Astrocyte of the cerebellum (primary cell): ENCODE data around the gene PCED1A.
"Not testable (repeated sequence)": the region's sequence is repeated elsewhere in the genome, so short reads cannot be mapped to it uniquely, and the experiment has no call there.

Experiments
- DNase-seq: peaks from one replicate; pipeline ENCODE4 v3.0.0-alpha.2; 2011; ENCODE audit warnings: low read depth
- H3K4me3 ChIP-seq: 2 replicates; pipeline ENCODE4 v1.5.1; 2011; ENCODE audit warnings: mild to moderate bottlenecking, low read depth, low read length, moderate library complexity
- CTCF ChIP-seq: IDR thresholded peaks from 2 replicates; pipeline ENCODE4 v1.5.1; 2012; ENCODE audit warnings: low read length, low read depth, moderate library complexity, mild to moderate bottlenecking; ENCODE audit errors: missing control alignments
- in situ Hi-C: cut with HindIII; loops from 2 replicates; pipeline ENCODE4 v1.10.0; 2017; ENCODE audit warnings: low sequenced_read_pairs

Gene PCED1A

GRCh38 chr20:2834401-2835110 lies 5.9 kb downstream of the PCED1A start:
- H3K4me3 ChIP-seq, result no peak overlapping the region
- TF ChIP-seq CTCF, result no peak
- DNase-seq, result no peak
- in situ Hi-C loops, result no loop called here

- no peak for TF ChIP-seq CTCF
- H3K4me3 ChIP-seq, result no peak overlapping the region
- in situ Hi-C loops, result no loop called here
- DNase-seq, result no peak
Observed at GRCh38 chr20:2833761-2834160, 6.7 kb downstream of the PCED1A start.

- H3K4me3 ChIP-seq, DNase-seq, in situ Hi-C loops: not testable (repeated sequence)
Observed at GRCh38 chr20:2831206-2831605, 9.2 kb downstream of the PCED1A start.

- no peak for TF ChIP-seq CTCF
- DNase-seq, result no peak
- in situ Hi-C loops, result no loop called here
- H3K4me3 ChIP-seq, result no peak overlapping the region
Observed at GRCh38 chr20:2829376-2829775, 11.1 kb downstream of the PCED1A start.

- in situ Hi-C loops, result no loop called here
- no peak for TF ChIP-seq CTCF
- no peak overlapping the region for H3K4me3 ChIP-seq
- no peak for DNase-seq
Observed at GRCh38 chr20:2826655-2827054, 13.8 kb downstream of the PCED1A start.

- in situ Hi-C loops, result no loop called here
- TF ChIP-seq CTCF, result no peak
Observed at GRCh38 chr20:2825761-2826160, 14.7 kb downstream of the PCED1A start.

GRCh38 chr20:2822073-2822472 lies 18.4 kb downstream of the PCED1A start:
- in situ Hi-C loops, result no loop called here
- H3K4me3 ChIP-seq, result no peak overlapping the region
- DNase-seq, result peak; percentile 32
- TF ChIP-seq CTCF, result no peak

More at GRCh38 chr20:2825761-2826160, 14.7 kb downstream of the PCED1A start:
- no peak overlapping the region for H3K4me3 ChIP-seq
- DNase-seq, result no peak
